DMS 273 (cell line): ENCODE measurements around the gene CXCL17.
A peak's percentile ranks its signal among the peaks of the same experiment; 100 is the strongest.

Experiments used
- DNase-seq: peaks from one replicate; lab custom pipeline; 2025; ENCODE audit not compliant: unreplicated experiment; lab: John Stamatoyannopoulos, UW

Gene CXCL17

DNA sequence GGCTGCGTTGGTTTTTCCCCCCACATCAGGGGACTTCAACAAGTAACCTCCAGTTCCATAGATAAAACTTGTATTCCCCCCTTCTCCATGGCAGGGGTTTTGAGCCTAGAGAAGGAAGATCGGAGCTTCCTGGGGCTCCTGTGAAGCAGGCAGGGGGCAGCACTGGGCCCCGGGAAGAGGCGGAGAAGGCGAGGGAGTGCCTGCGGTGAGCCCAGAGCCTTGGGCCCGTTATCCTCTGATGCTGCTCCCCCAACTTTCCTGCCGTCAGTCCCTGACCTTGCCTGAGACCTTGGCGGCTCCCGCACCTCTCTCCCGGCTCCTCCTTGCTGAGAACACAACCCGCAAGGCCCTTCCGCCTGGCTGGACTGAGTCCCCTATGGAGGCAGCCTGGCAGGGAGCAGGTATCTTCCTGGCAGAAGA lies 18.0 kb downstream of the CXCL17 start:
- DNase-seq: peak; percentile 38

DNA sequence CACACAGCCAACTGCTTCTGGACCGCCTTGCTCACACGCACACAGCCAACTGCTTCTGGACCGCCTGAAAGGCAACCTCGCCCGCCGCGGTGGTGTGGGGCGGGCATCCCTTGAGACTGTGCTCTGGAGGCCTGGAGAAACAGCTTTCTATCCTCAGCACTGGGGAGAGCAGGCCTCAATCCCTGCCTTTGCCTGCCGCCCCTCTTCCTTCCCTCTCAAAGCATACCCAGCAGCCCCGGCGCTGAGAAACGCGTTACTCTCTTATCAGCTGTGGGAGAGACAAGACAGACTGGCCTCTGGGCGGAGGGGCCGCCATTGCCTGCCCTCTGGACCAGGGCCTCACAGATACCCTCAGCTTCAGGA lies 18.4 kb downstream of the CXCL17 start:
- DNase-seq: no peak

DNA sequence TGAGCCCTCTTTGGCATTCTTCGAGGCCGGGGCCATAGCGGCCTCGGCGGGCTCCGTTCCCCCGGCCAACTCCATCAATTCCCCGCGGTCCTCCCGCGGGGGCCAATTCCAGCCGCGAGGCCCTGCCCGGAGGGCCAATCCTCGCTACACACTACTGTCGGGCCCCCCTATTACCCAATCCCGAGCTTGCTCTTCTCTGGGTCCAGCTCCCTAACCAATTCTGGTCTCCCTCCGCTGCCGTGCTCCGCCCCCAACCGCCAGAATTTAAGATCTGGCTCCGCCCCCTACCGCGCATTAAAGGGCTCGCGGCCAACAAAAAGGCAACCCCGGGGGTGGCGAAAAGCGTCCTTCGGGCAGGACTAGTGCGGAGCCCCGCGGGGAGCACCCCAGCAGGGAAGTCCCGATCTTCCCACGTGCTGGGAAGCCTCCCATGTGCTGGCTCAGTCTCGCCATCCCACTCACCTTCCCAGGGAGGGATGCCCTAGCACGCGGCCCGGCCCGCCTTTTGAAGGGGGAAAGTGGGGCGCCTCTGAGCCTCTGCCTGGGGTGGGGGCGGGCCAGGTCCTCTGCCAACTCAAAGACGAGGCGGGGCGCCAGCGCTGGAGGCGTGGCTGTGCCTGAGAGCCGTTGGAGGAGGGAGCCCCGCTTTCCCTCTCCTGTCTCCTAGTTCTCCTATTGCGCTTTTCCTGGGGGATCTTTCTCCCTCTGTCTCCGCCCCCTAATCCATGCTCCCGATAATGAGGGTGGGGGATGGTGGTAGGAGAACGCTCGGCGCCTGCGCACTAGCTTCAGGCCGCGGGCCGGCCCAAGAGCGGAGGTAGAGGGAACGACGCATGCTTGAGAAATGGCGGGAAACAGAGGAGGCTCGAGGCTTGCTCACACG lies 19.0 kb downstream of the CXCL17 start:
- DNase-seq: no peak

DNA sequence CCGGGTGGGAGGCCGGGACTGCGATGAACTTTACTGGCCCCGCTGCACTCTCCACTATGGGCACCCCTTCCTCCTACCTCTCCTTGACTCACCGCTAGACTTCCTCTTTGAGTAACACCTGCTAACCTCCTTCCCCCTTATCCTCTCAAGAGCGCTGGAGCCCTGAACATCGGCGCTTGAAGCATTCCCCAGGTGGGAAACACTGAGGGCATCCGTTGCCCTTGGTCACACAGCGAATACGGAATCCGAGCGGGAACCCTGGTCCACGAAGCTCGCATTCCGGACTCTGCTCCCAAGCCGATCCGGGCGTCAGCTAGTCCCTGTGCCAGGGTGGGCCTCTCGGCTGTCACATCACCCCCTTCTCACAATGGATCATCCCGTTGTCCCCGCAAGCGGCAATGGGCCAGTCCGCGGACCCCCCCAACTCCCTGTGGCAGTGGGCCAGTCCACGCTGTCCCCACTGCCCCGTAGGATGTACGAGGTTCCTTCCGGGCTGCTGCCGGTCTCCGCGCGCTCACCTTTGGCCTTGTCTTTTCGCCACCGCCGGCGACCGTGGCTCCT lies 19.8 kb downstream of the CXCL17 start:
- DNase-seq: no peak

DNA sequence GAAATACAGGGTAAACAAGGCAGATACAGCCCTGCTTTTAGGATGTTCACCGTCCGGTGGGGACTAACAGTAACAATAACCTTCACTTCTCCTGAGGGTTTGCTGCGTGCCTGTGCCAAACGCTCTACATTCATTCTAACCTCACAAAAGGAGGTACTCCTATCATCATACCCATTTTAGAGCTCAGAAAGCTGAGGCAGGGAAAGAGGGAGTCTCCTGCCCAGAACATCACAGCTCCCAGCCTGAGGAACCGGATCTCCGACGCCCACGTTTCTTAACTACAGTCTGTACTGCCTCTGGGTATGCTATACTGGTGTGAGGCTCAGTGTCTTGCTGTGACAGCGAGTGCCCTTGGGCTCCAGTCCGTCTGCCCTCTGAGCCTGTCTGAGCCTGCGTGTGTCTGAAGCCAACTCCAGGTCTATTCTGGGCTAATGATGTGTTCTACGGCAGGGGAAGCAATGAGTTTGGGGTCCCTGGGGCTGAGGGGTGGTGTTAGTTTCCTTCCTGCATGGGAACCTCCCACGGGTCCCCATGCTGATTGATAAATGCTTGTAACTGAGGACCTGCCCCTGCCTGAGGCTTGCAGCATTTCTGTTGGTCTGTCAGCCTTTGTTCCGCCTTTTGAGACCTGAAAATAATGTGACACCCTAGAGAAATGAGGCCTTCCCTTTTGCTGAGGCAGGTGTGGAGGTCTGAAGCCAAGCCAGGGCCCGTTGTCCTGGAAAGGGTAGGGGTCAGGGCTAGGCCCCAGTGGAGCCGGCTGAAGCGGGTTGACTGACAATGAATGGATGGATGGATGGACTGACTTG lies 20.4 kb downstream of the CXCL17 start:
- no peak for DNase-seq

DNA sequence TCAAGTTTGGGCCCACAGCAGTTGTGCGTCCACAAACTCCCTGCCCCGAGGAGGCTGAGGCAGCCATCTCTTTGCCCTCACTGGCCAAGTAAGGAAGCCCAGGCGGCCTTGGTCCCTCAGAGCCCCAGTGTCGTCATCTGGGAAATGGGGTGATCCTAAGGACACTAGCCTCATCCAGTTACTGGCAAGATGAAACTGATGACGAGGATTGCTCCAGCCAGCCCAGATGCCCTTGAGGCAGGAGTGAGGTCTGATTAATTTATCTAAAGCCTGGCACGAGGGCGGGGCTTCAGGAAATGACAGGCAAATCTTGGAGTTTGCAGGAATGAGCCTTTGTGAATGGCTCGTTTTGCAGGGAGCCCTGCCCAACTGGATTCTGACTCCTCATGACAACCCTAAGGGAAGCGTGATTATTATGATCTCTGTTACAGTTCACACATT lies 21.1 kb downstream of the CXCL17 start:
- DNase-seq: peak; percentile 37

DNA sequence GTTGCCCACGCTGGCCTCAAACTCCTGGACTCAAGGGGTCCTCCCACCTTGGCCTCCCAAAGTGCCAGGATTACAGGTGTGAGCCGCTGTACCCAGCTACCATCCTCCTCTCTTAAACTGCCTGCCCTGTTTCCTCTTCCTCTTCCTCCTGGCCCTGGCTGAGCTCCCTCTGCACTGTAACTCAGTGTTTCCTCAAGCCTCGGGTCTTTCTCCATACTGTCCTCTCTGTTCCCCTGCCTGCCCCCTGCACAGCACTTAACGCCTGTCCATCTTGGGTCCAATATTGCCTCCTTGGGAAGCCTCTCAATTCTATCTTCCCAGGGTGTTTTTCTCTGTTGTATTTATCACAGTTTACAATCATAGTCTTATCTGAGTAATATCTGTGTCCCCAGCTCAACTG lies 21.6 kb downstream of the CXCL17 start:
- no peak for DNase-seq

DNA sequence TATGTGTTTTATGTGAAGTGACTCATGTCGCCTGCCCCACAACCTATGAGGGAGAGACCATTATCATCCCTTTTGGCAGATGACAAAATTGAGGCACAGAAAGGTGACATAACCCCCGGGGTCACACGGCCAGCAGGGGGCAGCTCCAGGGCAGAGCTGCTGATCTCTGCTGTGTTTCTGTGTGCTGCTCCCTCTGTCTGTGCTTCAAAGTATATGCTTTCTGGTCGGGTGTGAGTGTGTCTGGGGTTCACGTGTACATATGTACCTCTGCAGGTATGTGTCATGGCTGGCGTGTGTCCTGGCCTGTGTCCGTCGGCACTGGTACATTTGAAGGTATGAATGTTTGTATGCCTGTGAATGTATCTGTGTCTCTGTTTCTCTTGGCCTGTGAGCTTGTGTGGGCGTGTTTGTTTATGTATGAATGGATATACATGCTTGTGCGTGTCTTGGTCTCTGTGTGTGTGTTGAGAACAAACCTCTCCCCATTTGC lies 22.6 kb downstream of the CXCL17 start:
- DNase-seq: peak; percentile 77

DNA sequence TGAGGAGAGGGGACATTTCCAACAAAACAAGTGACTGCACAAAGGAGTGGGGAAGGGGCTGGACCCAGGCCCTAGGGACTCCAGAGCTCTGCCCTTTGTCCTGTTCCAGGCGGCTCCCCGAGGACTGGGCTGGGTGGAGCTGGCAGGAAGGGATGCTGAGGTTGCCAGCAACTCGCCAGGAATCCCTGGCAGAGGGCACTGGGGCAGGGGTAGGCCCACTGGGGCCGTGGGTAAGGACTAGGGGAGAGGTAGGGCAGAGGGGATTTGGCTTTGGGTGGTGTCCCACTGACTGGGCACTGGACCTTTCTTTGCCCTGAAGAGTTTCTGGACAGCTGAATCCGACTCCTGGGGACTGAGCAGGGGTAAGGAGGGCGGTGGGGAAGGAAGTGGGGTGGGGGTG lies 23.4 kb downstream of the CXCL17 start:
- DNase-seq: no peak

DNA sequence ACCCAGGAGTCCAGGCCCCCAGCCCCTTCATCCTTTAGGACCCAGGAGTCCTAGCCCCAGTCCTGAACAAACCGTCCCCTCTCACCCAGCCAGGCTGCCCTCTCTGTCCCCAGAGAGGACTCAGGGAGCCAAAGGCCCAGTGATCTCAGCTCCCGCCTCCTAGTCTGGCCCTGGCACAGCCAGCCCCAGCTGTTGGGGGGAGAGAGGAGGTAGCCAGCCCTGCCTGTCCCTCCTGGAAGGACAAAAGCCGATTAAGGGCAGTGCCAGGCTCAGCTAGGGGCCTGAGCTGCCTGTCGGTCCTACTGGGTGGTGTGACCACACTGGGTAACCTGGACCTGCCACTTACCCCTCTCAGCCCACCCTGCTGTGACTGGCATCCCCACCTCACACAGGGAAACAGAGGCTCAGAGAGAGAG lies 30.1 kb downstream of the CXCL17 start:
- peak; percentile 62 for DNase-seq

DNA sequence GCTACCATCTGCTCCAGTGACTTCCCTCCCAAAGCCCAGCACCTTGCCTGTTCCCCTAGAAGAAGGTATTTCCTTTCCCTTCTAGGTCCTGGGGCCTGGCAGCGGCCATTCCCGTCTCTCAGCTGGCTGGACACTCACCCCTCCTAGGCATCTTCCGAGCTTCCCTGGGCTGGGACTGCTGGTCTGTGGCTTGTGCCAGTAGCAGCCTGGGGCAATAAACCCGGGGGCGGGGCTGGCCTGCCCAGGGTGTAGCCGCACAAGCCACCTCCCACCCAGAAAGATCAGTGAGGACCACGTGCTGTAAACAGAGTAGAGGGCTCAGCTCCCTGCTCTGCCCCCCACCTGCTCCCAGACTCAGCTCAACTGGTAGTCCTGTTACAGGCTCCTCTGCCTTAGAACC lies 30.5 kb downstream of the CXCL17 start:
- peak; percentile 78 for DNase-seq

DNA sequence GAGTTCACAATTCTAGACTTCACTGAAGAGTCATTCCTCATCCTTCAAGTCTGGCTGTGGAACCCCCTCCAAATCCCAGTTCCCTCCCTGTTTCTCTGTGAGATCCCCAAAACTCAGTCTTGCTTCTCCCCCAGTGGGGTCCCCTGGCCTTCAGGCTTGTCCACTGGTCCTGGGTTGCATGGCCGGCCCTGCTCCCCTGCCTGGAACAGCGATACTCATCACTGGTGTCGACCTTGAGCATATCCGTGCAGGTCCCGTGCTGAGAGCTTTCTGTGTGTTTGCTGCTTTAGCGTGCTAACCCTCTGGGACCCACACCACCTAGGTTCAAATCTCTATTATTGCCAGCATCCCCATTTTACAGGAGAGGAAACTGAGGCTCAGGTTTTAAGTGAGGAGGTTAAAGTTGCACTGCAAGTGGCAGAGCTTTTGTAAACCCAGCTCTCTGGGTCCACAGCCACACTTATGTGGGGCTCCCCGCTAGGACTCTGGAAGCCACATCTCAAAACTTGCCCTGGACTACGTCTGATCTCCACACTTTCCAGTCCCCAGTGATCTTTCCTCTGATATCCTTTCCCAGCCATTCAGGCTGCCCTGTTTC lies 31.1 kb downstream of the CXCL17 start:
- DNase-seq: no peak

DNA sequence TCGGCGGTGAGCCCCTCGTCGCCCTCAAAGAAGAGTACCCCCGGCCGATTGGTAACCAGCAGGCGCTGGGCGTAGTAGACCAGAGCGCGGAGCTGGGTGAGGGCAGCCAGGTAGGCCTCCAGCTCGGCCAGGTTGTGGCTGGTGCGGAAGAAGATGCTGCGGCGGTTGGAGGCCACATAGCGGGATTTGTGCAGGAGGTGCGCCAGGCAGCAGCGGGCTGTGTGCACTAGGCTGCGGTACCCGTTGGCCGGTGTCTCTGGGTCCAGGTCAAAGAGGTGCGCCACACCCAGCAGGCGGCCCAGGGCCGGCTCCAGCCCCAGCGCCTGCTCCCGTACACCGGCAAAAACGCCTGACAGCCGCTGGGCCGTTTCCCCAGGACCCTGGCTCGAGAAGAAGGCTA lies 32.4 kb downstream of the CXCL17 start:
- DNase-seq: no peak

DNA sequence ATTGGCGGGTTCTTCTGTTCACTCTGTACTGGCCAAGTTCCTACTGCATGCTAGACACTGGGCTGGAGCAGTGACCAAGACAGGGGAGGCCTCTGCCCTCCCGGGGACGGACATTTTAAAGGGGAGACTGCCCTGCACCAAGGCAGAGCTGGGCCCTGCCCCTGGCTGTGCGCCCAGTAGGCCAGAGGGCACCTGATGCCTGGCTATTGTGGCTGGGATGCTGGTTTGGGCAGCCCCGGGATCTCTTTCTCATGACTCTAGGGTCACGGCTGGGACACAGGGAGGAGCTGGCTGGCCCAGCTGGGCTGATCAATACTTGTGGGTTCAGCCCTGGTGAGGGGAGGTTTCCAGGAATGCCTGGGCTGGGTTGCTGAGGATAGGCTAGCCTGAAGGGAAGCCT lies 33.3 kb downstream of the CXCL17 start:
- peak; percentile 28 for DNase-seq

DNA sequence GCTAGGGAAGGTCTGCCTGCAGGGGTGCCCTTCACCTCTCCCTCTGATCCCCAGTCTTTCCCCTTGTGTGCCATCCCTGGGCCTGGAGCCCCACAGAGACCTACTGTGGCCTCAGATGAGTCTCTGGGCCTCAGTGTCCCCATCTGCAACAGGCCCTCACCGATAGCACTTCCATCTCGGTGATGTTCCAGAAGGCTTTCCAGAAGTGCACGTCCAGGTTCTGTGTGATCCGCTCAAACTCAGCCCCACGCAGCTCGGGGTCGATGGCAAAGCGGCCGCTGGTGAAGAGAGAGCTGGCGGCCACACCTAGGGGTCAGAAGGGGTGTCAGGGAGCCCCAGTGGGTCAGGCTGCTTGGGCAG lies 35.0 kb downstream of the CXCL17 start:
- DNase-seq: no peak

DNA sequence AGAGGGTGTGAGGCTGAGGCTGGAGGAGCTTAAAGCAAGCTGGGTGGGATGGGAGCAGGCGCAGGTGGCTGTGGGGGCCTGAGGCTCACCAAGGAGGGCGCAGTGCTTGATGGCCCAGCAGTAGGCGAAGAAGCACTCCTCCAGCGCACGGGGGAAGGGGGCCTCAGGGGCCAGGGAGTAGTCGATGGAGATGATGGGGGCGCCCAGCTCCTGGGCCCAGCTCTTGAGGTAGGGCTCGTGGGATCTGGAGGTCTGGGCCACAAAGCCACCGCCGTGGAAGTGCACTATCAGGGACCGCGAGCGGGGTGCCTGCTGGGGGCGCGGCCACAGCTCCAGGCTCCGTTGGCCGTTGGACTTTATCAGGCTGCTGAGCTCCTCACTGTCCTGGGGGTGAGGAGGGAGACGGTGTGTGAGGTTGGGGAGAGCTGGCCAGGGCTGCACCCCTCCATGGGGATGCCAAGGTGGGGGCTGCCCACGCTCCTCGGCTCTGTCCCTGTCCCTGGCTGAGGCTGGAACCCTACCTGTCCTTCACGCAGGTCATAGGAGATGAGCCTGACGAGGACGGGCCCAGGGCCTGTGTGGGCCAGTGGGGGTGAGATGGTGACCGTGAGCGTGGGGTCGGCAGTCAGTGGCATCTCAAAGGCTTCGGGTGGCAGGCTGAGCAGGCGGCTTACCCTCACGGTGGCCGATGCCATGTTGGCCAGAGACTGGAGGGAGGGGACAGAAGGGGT lies 35.5 kb downstream of the CXCL17 start:
- no peak for DNase-seq

DNA sequence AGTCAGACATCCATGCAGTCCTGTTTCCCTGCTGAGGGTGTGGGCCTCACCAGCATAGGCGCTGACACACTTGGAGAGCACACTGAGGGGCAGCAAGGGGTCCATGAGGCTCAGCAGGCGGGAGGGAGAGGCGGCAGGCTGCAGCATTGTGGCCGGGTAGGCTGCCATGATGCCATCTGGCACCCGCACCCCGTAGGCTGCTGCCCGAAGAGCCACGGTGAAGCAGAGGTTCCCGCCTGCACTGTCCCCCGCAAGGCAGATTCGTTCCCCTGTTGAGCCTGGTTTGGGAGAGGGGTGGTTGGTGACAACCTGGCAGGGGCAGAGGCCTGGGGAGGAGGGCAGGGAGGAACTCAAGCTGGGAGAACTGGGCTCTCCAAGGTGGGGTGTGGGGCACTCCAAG lies 36.6 kb downstream of the CXCL17 start:
- DNase-seq: no peak

DNA sequence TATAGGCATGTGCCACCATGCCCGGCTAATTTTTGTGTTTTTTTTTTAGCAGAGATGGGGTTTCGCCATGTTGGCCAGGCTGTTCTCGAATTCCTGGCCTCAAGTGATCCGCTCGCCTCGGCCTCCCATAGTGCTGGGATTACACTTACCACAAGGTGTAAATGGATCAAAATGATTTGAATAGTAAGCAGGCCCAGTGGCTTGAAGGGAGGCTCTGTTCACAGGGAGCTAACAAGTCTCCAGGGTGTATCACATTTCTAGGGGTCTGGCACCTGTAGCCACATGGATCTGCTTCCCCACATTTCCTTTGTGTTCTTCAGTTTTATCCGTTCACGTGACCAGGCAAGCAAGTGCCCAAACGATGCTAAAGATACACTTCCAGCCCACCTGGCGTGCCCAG lies 39.2 kb downstream of the CXCL17 start:
- no peak for DNase-seq

DNA sequence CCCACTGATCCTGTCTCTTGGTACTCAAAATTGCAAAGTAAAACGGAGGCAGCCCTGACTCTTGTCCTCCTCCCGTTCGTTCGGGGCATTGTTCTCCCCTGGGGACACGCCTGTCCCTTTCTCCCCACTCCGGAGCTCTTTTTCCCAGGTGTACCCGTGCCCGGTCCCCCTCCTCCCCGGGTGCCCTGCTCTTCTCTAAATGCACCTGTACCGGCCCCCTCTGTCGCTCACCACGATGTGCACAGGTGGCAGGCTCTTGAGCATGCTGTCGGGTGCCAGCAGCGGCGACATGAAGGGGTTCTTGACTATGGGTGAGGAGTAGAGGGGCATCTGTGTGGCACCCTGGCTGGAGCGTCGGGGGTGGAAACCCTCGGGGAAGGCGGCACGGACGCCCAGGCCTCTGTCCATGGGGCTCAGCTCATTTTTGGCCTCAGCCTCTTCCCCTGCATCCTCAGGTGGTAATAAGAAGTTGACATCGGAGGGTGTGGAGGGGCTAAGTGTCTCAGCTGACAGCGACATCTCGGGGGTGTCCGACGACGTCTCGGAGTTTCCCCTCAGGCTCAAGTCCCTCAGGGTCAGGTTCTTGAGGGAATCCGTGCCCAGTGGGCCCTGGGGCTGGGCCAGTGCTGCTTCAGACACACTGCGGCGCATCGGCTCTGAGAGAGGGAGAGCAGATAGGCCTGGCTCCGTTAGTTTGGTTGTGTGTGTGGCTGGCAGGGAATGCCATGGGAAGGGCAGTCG lies 40.2 kb downstream of the CXCL17 start:
- no peak for DNase-seq
